Measurements from ENCODE around the gene NNAT.

The NNAT gene

DNA sequence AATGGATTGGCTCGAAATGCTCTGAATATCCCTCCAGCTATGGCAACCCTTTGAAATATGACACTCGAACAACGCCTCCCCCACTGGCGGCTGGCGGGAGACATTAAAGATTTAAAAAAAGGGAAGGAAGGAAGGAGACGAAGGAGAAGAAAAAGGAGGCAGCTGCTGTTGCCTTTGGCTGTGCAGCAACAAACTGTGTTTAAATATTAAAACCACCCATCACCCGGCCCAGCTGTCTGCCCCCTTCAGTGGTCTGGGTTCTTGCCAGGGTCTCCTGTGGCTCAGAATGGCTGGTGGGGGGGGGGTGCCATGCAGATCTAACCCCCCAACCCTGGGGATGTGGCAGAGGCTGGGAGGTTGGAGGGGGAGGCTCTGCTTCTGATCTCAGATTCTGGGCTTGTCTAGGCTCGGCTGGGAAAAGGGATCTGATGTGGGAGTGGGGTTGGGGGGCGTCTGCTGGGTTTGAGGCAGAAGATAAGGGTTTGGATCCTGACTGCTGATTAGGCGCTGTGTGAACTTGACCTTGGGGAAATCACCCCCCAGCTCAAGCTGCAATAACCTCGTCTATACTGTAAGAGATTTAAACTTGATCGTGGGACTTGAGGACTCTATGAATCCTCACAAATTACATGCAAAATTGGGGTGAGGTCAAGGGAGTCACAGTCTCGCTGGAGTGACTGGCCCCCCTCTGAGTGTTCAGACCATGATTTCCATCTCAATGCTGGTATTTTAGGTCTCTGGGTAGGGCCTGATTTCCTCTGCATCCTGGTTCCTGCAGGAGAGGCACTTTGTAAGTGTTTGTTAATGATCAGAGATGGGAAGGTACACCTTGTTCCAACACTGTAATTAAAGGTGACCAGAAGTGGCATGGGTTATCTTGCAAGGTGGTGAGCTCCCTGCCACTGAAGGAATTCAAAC lies 46.9 kb downstream of the NNAT start:
- peak; percentile 20 for DNase-seq

DNA sequence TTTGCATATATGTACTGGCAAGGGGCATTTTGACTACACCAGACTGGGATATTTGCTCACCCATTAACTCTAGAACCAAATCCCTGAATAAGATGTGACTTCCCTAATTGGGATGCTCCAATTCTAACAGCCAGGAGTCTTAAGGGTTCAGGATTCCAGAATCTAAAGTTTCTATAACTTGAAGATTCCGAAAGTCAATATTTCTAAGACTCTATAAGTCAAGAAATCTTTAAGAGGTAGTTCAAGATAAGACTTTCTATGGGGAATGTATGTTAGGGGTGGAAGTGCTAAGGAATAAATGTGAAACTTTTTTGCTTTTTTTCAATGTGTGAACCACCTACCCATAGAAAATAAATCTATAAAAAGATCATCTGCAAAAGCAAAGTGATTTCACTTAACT lies 49.4 kb downstream of the NNAT start:
- DNase-seq, result no peak

DNA sequence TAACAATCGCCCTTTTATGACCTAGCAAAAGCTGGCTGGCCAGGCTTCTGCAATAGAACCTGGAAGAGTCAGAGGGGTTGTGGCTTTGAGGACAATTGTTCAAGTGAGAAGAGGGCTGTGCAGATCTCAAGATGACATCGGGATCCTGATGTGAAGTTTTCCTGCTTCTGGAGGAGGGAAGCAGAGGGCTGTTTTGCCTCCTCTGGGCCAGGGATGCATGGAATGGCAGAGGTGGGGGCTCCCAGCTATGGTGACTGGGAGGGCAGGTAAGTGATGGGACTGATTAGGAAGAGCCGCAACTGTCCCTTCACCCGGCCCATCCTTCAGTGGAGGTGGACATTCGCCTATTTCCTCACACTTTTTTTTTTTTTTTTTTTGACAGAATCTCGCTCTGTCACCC lies 50.0 kb downstream of the NNAT start:
- DNase-seq, result no peak
